Measurements from ENCODE around the gene IL19. TPM values are rescaled to one million over a fixed set of nuclear protein-coding genes. Genes with fewer than 3 reads are reported as not detected.

IL19 gene
- polyA plus RNA-seq, 2 donors, result 0.22 to 1.4 TPM

DNA sequence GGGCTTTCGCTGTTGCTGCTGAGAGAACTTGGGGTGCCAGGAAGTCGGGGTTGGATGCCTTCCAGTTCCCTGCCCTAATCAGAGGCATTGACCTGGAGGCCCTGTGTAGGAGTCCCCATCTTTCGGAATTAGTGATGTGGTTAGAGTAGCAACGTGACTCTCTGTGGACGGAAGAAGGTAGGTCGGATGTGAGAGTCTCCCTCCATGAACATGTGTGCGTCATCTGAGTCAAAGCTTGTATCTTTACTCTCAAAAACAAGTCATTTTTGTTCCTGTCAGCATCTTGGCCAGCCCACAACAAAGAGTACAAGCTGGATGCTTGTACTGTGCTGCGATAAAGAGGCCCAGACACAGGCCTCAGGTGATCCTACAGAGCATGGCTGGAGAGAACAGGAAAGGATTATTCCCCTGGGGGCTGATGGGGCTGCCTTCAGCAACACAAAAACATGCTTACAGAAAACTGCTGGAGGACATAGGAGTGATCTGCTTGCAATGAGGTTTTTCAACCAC lies 32.7 kb downstream of the IL19 start:
- no peaks in the 10 kb centered on the region for H3K27me3 ChIP-seq (ENCODE audit: control insufficient read depth in 1 of 2, insufficient read depth in 2 of 2, low read length in 2 of 2)
- H3K4me1 ChIP-seq (ENCODE audit: control insufficient read depth in 2 of 2, insufficient read depth in 2 of 2, low read length in 1 of 2), result no peaks in the 10 kb centered on the region
- WGBS, 2 donors, result 76 to 82% methylated on average over 8 of the region's 8 CpGs
- no peaks in the 10 kb centered on the region for H3K36me3 ChIP-seq (ENCODE audit: control insufficient read depth in 2 of 2, insufficient read depth in 2 of 2, low read length in 1 of 2)
- H3K9me3 ChIP-seq (ENCODE audit: control insufficient read depth in 2 of 2, insufficient read depth in 1 of 2, low read depth in 1 of 2, low read length in 1 of 2), result no peaks in the 10 kb centered on the region
- H3K4me3 ChIP-seq (ENCODE audit: low read depth in 1 of 2, low read length in 2 of 2), result no peak overlapping the region
- H3K27ac ChIP-seq (ENCODE audit: low read depth in 2 of 2, low read length in 1 of 2), result peak overlapping the region in 1 of 2 donors; percentile 64

DNA sequence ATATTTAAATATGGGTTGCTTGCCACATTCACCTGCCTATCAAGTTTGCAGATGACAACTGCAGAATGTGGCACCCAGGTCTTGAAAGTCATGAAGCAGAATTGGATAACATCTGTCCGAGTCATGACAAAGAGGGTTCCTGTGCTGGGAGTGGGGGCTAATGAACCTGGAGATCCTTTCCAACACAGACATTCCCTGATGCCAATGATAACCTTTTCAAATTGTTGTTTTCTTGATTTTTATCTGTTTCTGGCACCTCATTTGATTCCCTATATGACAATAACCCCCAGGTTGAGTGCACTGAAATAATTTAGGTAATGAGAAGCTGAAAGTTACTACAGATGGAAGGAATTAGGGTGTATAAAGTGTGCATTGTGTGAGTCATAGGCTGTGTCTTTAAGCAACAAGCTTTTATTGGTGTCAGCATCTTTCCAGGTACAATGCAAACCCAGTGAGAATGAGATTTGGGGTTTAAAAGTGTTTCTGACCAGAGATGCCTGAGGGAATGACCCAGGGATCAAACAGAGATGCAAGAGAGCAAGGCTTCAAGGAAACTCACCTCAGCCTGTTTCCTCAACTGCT lies 33.7 kb downstream of the IL19 start:
- 88 to 90% methylated on average over 1 of the region's 1 CpG for WGBS, 2 donors
- H3K36me3 ChIP-seq (ENCODE audit: control insufficient read depth in 2 of 2, insufficient read depth in 2 of 2, low read length in 1 of 2), result no peaks in the 10 kb centered on the region
- H3K4me1 ChIP-seq (ENCODE audit: control insufficient read depth in 2 of 2, insufficient read depth in 2 of 2, low read length in 1 of 2), result no peaks in the 10 kb centered on the region
- H3K27ac ChIP-seq (ENCODE audit: low read depth in 2 of 2, low read length in 1 of 2), result no peak overlapping the region
- no peaks in the 10 kb centered on the region for H3K9me3 ChIP-seq (ENCODE audit: control insufficient read depth in 2 of 2, insufficient read depth in 1 of 2, low read depth in 1 of 2, low read length in 1 of 2)
- H3K4me3 ChIP-seq (ENCODE audit: low read depth in 1 of 2, low read length in 2 of 2), result no peak overlapping the region
- H3K27me3 ChIP-seq (ENCODE audit: control insufficient read depth in 1 of 2, insufficient read depth in 2 of 2, low read length in 2 of 2), result no peaks in the 10 kb centered on the region

DNA sequence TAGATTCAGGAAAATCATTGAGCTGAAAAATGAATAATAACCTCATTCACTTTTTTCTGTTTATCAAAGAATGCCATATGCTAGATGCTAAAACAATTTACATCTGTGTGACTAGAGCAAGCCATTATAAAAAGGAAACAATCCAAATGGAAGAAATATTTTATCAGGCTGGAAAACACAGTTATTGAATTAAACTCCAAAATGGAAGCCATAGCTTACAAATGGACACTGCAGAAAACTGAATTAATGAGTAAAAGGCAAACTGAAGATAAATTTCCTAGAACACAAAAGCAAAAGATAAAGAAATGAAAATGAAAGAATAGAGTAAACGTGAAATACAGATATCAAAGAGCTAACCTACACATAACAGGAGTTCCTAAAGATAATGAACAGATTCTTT lies 34.8 kb downstream of the IL19 start:
- H3K27ac ChIP-seq (ENCODE audit: low read depth in 2 of 2, low read length in 1 of 2), result no peak overlapping the region
- no peaks in the 10 kb centered on the region for H3K4me1 ChIP-seq (ENCODE audit: control insufficient read depth in 2 of 2, insufficient read depth in 2 of 2, low read length in 1 of 2)
- H3K4me3 ChIP-seq (ENCODE audit: low read depth in 1 of 2, low read length in 2 of 2), result no peak overlapping the region
- no peaks in the 10 kb centered on the region for H3K36me3 ChIP-seq (ENCODE audit: control insufficient read depth in 2 of 2, insufficient read depth in 2 of 2, low read length in 1 of 2)
- no peaks in the 10 kb centered on the region for H3K9me3 ChIP-seq (ENCODE audit: control insufficient read depth in 2 of 2, insufficient read depth in 1 of 2, low read depth in 1 of 2, low read length in 1 of 2)
- H3K27me3 ChIP-seq (ENCODE audit: control insufficient read depth in 1 of 2, insufficient read depth in 2 of 2, low read length in 2 of 2), result no peaks in the 10 kb centered on the region
- WGBS, 2 donors, result 46 to 71% methylated on average over 1 of the region's 1 CpG

DNA sequence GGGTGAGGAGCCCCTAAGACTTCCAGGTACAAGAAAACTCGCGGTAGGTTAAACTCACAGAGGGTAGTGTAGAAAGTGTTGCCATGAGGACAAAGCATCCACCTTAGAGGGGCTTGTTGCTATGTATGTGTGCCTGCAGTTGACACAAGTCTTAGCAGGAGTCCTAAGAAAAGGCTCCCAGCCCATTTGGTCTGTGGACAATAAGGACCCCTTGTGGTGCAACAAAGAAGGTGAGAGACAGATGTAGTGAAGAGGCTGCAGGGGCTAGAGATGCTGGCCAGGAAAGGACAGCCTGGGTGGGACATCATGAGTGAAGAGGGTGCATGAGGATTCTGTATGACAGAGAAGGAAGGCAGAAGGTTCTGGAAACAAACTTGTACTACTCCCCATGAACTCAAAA lies 38.0 kb downstream of the IL19 start:
- Histone ChIP-seq H3K9me3 (ENCODE audit: control insufficient read depth in 2 of 2, insufficient read depth in 1 of 2, low read depth in 1 of 2, low read length in 1 of 2) (peaks cover 0 to 3% of the 10 kb centered on the region in 2 donors), H3K27me3 (ENCODE audit: control insufficient read depth in 1 of 2, insufficient read depth in 2 of 2, low read length in 2 of 2) (no peaks in the 10 kb centered on the region), H3K4me1 (ENCODE audit: control insufficient read depth in 2 of 2, insufficient read depth in 2 of 2, low read length in 1 of 2) (no peaks in the 10 kb centered on the region), H3K4me3 (ENCODE audit: low read depth in 1 of 2, low read length in 2 of 2) (no peak overlapping the region), H3K36me3 (ENCODE audit: control insufficient read depth in 2 of 2, insufficient read depth in 2 of 2, low read length in 1 of 2) (no peaks in the 10 kb centered on the region), H3K27ac (ENCODE audit: low read depth in 2 of 2, low read length in 1 of 2) (no peak overlapping the region)
- WGBS, 2 donors, result 63 to 68% methylated on average over 2 of the region's 2 CpGs

- WGBS, 2 donors, result 68 to 69% methylated on average over 4 of the region's 4 CpGs
- no peaks in the 10 kb centered on the region for H3K36me3 ChIP-seq (ENCODE audit: control insufficient read depth in 2 of 2, insufficient read depth in 2 of 2, low read length in 1 of 2)
- no peak overlapping the region for H3K27ac ChIP-seq (ENCODE audit: low read depth in 2 of 2, low read length in 1 of 2)
- no peak overlapping the region for H3K4me3 ChIP-seq (ENCODE audit: low read depth in 1 of 2, low read length in 2 of 2)
- H3K4me1 ChIP-seq (ENCODE audit: control insufficient read depth in 2 of 2, insufficient read depth in 2 of 2, low read length in 1 of 2), result no peaks in the 10 kb centered on the region
- H3K27me3 ChIP-seq (ENCODE audit: control insufficient read depth in 1 of 2, insufficient read depth in 2 of 2, low read length in 2 of 2), result no peaks in the 10 kb centered on the region
- peaks cover 0 to 3% of the 10 kb centered on the region in 2 donors for H3K9me3 ChIP-seq (ENCODE audit: control insufficient read depth in 2 of 2, insufficient read depth in 1 of 2, low read depth in 1 of 2, low read length in 1 of 2)
Observed at GRCh38 chr1:206809504-206810084, 39.0 kb downstream of the IL19 start.

GRCh38 chr1:206812471-206812870 lies 41.9 kb downstream of the IL19 start:
- peaks cover 0 to 3% of the 10 kb centered on the region in 2 donors for H3K9me3 ChIP-seq (ENCODE audit: control insufficient read depth in 2 of 2, insufficient read depth in 1 of 2, low read depth in 1 of 2, low read length in 1 of 2)
- no peak overlapping the region for H3K4me3 ChIP-seq (ENCODE audit: low read depth in 1 of 2, low read length in 2 of 2)
- no peaks in the 10 kb centered on the region for H3K4me1 ChIP-seq (ENCODE audit: control insufficient read depth in 2 of 2, insufficient read depth in 2 of 2, low read length in 1 of 2)
- H3K27ac ChIP-seq (ENCODE audit: low read depth in 2 of 2, low read length in 1 of 2), result no peak overlapping the region
- 81 to 97% methylated on average over 2 of the region's 2 CpGs for WGBS, 2 donors
- no peaks in the 10 kb centered on the region for H3K27me3 ChIP-seq (ENCODE audit: control insufficient read depth in 1 of 2, insufficient read depth in 2 of 2, low read length in 2 of 2)
- no peaks in the 10 kb centered on the region for H3K36me3 ChIP-seq (ENCODE audit: control insufficient read depth in 2 of 2, insufficient read depth in 2 of 2, low read length in 1 of 2)

- Histone ChIP-seq H3K9me3 (ENCODE audit: control insufficient read depth in 2 of 2, insufficient read depth in 1 of 2, low read depth in 1 of 2, low read length in 1 of 2) (peaks cover 0 to 3% of the 10 kb centered on the region in 2 donors), H3K4me1 (ENCODE audit: control insufficient read depth in 2 of 2, insufficient read depth in 2 of 2, low read length in 1 of 2) (no peaks in the 10 kb centered on the region), H3K27ac (ENCODE audit: low read depth in 2 of 2, low read length in 1 of 2) (no peak overlapping the region), H3K36me3 (ENCODE audit: control insufficient read depth in 2 of 2, insufficient read depth in 2 of 2, low read length in 1 of 2) (no peaks in the 10 kb centered on the region), H3K27me3 (ENCODE audit: control insufficient read depth in 1 of 2, insufficient read depth in 2 of 2, low read length in 2 of 2) (no peaks in the 10 kb centered on the region), H3K4me3 (ENCODE audit: low read depth in 1 of 2, low read length in 2 of 2) (no peak overlapping the region)
- WGBS, 2 donors, result 54 to 62% methylated on average over 2 of the region's 2 CpGs
Observed at GRCh38 chr1:206814716-206815341, 44.3 kb downstream of the IL19 start.

DNA sequence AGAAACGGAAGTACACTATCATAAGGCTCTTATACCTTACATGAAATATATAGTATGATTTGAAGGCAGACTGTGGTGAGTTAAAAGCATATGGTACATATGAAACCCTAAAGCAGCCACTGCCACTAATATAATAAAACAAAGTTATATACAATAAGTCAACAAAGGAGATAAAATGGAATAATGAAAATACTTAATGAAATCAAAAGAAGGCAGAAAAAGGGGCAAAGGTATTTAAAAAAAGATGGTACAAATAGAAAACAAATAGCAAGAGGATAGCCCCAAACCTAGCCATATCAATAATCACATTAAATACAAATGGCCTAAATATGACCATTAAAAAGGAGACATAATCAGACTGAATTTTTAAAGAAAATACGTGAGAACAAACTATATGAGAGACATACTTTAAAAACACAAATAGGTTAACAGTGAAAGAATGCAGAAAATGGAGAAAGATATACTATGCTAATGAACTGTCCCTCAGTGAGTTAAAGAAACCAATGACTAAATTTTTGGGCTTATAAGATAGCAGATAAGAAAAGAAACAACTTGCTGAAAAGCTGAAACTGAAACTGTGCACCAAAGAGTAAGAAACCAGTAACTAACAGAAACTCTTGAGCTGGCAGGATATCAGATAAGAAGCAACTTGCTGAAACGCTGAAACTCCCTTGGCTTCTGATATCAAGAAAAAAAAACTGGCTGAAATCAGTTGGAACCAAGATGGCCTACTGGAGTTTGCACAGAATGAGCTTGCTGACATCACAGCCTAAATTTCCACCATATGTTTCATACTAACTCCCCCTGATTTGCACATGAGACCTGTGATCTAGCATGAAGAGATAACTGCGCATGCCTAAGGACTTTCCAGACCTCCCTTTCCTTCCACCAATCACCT lies 46.1 kb downstream of the IL19 start:
- WGBS, 2 donors, result 67 to 73% methylated on average over 4 of the region's 4 CpGs
- Histone ChIP-seq H3K4me3 (ENCODE audit: low read depth in 1 of 2, low read length in 2 of 2) (no peak overlapping the region), H3K27ac (ENCODE audit: low read depth in 2 of 2, low read length in 1 of 2) (no peak overlapping the region), H3K36me3 (ENCODE audit: control insufficient read depth in 2 of 2, insufficient read depth in 2 of 2, low read length in 1 of 2) (no peaks in the 10 kb centered on the region), H3K4me1 (ENCODE audit: control insufficient read depth in 2 of 2, insufficient read depth in 2 of 2, low read length in 1 of 2) (no peaks in the 10 kb centered on the region), H3K9me3 (ENCODE audit: control insufficient read depth in 2 of 2, insufficient read depth in 1 of 2, low read depth in 1 of 2, low read length in 1 of 2) (peaks cover 0 to 3% of the 10 kb centered on the region in 2 donors), H3K27me3 (ENCODE audit: control insufficient read depth in 1 of 2, insufficient read depth in 2 of 2, low read length in 2 of 2) (no peaks in the 10 kb centered on the region)

DNA sequence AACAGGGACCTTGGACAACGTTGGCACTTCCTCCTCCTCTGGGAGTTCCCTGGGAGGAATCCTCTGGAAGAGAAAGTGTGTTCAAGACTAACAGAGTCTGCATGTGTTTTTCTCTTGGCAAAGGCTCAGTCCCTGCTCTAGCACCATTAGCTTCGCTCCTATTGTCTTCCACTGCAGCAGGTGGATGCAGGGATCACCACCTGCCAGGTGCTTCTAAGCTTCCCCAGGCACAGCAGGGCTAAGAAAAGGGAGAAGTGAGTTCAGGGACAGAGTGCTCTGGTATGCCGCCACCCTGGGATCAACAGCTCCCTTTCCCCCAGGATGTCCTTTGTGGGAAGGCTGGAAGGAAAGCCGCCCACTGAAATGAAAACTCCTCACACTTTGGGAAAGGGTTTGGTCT lies 50.9 kb downstream of the IL19 start:
- Histone ChIP-seq H3K36me3 (ENCODE audit: control insufficient read depth in 2 of 2, insufficient read depth in 2 of 2, low read length in 1 of 2) (no peaks in the 10 kb centered on the region), H3K27ac (ENCODE audit: low read depth in 2 of 2, low read length in 1 of 2) (no peak overlapping the region), H3K4me3 (ENCODE audit: low read depth in 1 of 2, low read length in 2 of 2) (no peak overlapping the region), H3K9me3 (ENCODE audit: control insufficient read depth in 2 of 2, insufficient read depth in 1 of 2, low read depth in 1 of 2, low read length in 1 of 2) (no peaks in the 10 kb centered on the region), H3K4me1 (ENCODE audit: control insufficient read depth in 2 of 2, insufficient read depth in 2 of 2, low read length in 1 of 2) (peaks cover 0 to 3% of the 10 kb centered on the region in 2 donors), H3K27me3 (ENCODE audit: control insufficient read depth in 1 of 2, insufficient read depth in 2 of 2, low read length in 2 of 2) (no peaks in the 10 kb centered on the region)
- 73% methylated on average over 4 of the region's 4 CpGs for WGBS, 2 donors

All from esophagus (tissue), 2 donors.